ENCODE results near the gene CTNND2.

DNA sequence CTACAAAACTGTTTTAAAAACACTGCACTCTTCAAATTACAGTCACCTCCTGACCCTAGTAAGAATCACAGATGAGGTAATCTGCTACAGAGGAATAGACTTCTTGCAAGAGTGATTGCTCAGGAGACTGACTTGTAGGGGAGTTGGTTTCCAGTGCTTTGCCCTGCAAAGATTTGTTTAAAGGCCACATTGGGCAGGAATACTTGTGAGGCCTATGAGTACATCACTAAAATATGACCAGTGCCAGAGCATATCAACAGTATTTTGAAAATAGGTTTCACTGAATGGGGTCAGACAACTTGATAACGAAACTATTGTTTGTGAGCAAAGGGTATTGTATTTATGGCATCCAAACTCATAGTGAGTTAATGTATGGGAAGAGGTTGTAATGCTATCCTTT is 21.5 kb upstream of the CTNND2 start:
- TF ChIP-seq, protein P1, sequence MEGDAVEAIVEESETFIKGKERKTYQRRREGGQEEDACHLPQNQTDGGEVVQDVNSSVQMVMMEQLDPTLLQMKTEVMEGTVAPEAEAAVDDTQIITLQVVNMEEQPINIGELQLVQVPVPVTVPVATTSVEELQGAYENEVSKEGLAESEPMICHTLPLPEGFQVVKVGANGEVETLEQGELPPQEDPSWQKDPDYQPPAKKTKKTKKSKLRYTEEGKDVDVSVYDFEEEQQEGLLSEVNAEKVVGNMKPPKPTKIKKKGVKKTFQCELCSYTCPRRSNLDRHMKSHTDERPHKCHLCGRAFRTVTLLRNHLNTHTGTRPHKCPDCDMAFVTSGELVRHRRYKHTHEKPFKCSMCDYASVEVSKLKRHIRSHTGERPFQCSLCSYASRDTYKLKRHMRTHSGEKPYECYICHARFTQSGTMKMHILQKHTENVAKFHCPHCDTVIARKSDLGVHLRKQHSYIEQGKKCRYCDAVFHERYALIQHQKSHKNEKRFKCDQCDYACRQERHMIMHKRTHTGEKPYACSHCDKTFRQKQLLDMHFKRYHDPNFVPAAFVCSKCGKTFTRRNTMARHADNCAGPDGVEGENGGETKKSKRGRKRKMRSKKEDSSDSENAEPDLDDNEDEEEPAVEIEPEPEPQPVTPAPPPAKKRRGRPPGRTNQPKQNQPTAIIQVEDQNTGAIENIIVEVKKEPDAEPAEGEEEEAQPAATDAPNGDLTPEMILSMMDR (IDR thresholded peaks at IDR 0.05), result no peak
- TF ChIP-seq EZH2phosphoT487 (IDR thresholded peaks at IDR 0.05), result no peak
